Stimulated activated CD8-positive, alpha-beta memory T cell treated with anti-CD3 and anti-CD28 coated beads, Interleukin-4, amount 100 ng/mL, for 1 hour (primary cell): ENCODE measurements around the gene AFF1.

ENCODE experiments used
- DNase-seq, 2 donors: peaks; one replicate each; pipeline ENCODE4 v3.0.0-alpha.2; 2020; ENCODE audit warnings: low read depth in 2 of 2, low spot score in 1 of 2

The AFF1 gene

GRCh38 chr4:86921608-86922252 lies 13.1 kb upstream of the AFF1 start:
- DNase-seq = no peak

- no peak for DNase-seq
Measured at GRCh38 chr4:86924811-86925210, 10.0 kb upstream of the AFF1 start.

- DNase-seq = no peak
Measured at GRCh38 chr4:86926435-86927086, 8.2 kb upstream of the AFF1 start.

- no peak for DNase-seq
Measured at GRCh38 chr4:86927843-86928395, 6.9 kb upstream of the AFF1 start.

- DNase-seq = no peak
Measured at GRCh38 chr4:86928400-86929255, 6.2 kb upstream of the AFF1 start.

GRCh38 chr4:86934147-86934770 lies 552 bp upstream of the AFF1 start:
- no peak for DNase-seq

- DNase-seq = peak in 1 of 2 donors; percentile 4
Measured at GRCh38 chr4:86935566-86935852, 698 bp downstream of the AFF1 start.

GRCh38 chr4:86935853-86936733 lies 1.3 kb downstream of the AFF1 start:
- peak; percentile 53 to 55 for DNase-seq

- DNase-seq = no peak
Measured at GRCh38 chr4:86938771-86939520, 4.1 kb downstream of the AFF1 start.

GRCh38 chr4:86939729-86940575 lies 5.1 kb downstream of the AFF1 start:
- DNase-seq = no peak

- DNase-seq = no peak
Measured at GRCh38 chr4:86940920-86941460, 6.2 kb downstream of the AFF1 start.

- no peak for DNase-seq
Measured at GRCh38 chr4:86942185-86942666, 7.4 kb downstream of the AFF1 start.

GRCh38 chr4:86944964-86945781 lies 10.4 kb downstream of the AFF1 start:
- no peak for DNase-seq

- DNase-seq = no peak
Measured at GRCh38 chr4:86946868-86947500, 12.2 kb downstream of the AFF1 start.

GRCh38 chr4:86947501-86948120 lies 12.8 kb downstream of the AFF1 start:
- no peak for DNase-seq

- DNase-seq = no peak
Measured at GRCh38 chr4:86948276-86948675, 13.5 kb downstream of the AFF1 start.
